C4-2B (cell line): ENCODE results near the gene LHFPL6.

Experiments used
- CTCF ChIP-seq: fragments of 450-650 bp; conservative IDR thresholded peaks from 2 replicates; pipeline ENCODE4 v1.5.1; 2017; ENCODE audit warnings: mild to moderate bottlenecking
- ZFX ChIP-seq: fragments of 450-650 bp; IDR thresholded peaks from 2 replicates; pipeline ENCODE4 v1.6.1; 2017

DNA sequence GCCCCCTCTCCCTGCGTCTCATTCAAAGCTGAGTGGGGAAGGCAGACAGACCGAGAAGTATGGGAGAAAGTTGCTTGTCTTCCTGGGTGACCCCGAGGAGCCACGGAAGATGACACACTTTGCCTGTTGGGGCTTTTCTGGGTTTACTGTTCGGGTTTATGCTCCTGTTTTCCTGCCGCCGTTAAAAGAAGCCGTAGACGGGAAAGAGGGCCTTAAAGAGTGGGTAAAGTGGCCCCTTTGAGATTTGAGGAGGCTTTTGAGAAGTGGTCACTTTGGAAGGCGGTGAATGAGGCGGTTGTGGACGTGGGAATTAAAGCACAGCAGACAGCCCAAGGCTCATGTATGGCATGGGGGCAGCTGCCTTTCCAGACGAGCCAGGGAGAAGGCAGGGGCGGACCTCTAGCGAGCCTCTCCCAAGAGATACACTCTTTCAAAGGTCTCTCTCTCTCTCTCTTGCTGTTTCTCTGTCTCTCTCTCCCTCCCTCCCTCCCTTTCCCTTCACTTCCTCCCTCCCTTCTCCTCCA lies 493 bp upstream of the LHFPL6 start:
- TF ChIP-seq CTCF (no peak), ZFX (no peak)
